Cerebellar cortex (tissue), 1 donor: ENCODE results near the gene KRT7.
"Not testable (repeated sequence)": the region's sequence is repeated elsewhere in the genome, so short reads cannot be mapped to it uniquely, and the experiment has no call there.

Source experiments
- DNase-seq: peaks from one replicate; pipeline ENCODE4 v3.0.0-alpha.2; 2015; ENCODE audit warnings: low spot score

KRT7 gene

DNA sequence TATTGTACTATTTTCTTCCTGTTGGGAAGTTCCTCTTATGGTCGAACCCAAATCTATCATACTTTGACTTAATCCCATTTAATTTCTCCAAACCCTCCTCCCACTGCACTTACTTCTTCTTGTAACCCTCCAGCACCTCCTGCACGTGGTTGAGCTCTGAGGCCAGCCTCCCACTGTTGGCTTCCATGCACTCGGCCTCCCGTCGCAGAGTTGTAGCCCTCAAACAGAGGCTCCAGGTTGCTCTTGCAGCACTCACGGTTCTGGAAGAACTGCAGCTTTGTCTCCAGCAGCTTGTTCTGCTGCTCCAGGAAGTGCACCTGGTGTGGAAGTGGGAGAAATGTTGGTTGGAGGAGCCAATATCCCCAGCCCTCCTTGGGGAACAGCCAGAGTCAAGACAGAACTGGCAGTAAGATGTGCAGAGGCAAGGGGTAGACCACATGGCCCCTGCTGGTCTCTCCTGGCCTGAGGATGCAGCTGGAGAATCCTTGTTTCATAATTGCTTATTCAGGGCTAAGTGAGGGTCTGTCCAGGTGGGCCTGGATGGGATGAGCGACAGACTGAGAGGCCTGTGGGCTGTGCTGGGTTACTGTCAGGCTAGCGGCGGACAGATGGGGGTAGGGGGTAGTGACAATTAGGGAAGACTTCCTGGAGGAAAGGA lies 23.0 kb downstream of the KRT7 start:
- no peak for DNase-seq

DNA sequence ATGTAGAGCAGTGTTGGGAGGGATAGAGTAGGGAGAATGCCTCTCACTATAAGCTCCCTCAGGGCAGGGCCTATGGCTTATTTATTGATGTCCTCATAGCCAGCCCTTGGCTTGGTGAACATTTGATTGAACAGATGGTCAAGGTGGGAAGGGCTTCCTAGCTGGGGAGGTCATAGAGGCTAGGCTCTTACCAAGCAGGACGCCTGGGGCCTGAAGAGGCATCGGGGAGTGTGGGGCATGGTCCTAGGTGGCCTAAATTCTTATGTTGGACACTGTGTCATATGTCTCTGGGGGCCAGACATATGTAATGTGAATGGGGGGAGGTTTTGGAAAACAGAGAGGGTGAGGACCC lies 23.5 kb downstream of the KRT7 start:
- no peak for DNase-seq

DNA sequence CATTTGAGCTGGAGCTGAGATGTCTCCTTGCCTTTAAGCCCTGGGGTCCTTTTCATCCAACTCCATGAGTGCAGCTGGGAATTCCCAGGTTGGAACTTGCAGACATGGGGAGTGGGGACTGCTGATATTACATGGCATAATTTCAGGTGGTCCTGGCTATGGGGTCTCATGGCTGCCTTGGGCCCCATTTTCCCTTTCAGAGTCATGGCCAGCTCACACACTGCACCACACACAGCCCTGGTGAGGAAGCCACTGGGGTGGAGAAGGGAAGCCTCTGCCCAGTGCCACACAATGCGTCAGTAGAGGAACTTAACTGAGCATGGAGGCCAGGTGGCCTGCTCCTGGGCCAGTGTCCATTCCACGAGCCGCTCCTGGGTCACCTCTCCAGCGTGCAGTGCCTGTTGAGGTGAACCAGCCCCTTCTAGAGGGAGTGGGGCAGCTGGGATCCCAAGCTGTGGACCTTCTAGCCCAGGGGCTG lies 24.1 kb downstream of the KRT7 start:
- no peak for DNase-seq

DNA sequence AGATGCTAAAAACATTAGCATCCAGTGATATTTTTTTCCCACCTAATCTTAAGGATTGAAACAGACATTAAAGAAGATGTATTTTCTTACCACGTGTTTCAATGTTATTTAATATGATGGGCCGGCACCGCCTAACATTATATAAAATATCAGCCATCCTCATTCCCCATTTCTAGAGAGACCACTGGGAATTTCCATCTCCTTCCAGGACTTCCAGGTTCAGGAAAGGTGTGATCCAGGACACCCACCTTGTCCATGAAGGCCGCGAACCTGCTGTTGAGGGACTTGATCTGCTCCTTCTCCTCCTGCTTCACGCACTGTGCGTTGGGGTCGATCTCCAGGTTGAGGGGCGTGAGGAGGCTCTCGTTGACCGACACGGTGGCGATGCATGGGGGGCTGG lies 24.9 kb downstream of the KRT7 start:
- not testable (repeated sequence) for DNase-seq

DNA sequence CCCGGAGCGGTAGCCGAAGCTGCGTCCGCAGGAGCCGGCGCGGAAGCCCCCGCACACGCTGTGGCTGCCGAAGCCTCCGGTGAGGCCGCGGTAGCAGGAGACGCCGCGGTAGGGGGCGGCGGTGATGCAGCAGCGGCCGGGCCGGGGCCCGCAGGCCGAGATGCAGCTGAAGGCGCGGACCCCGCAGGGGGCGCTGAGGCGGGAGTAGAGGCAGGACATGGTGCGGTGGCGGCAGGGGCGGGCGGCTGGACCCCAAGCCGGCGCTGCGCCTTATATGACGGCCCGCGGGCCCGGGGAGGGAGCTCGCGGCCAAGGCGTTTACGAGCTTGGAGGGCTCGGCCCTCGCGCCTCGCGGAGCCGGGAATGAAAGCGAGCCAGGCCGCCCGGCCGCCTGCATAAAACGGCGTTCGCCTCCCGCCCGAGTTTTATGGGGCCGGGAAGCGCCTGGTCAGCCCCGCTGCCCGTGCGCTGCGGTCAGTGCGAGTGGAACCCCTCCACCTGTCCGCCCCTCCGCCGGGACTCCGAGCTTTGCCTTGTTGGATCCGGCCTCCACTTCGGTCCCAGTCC lies 25.4 kb downstream of the KRT7 start:
- no peak for DNase-seq

DNA sequence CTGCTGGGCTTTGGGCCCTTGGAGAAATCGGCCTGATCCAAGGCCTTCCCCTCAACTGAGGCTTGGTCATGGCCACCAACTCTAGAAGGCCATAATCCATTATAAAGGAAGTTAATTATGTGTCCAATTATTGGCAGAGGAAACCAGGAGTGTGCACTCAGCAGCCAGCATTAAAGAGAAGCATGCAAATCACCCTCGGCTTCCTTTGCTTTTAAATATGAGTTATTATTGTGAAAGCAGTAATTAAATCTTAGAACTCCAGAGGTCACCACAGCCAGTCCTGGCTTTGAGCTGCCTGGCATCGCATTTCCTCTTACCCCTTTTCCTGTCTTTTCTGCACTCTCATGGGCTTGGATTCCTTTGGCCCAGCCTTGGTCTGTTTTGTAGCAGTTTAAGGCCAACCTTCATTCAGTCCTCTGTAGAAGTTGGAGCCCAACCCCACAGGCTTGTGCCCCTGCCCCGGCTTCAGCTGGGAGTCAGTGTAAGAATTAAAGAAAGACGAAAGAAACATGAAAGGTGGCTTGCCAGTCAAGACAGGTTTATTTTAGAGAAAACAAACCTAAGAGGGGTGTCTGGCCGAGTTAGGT lies 26.7 kb downstream of the KRT7 start:
- DNase-seq = no peak

DNA sequence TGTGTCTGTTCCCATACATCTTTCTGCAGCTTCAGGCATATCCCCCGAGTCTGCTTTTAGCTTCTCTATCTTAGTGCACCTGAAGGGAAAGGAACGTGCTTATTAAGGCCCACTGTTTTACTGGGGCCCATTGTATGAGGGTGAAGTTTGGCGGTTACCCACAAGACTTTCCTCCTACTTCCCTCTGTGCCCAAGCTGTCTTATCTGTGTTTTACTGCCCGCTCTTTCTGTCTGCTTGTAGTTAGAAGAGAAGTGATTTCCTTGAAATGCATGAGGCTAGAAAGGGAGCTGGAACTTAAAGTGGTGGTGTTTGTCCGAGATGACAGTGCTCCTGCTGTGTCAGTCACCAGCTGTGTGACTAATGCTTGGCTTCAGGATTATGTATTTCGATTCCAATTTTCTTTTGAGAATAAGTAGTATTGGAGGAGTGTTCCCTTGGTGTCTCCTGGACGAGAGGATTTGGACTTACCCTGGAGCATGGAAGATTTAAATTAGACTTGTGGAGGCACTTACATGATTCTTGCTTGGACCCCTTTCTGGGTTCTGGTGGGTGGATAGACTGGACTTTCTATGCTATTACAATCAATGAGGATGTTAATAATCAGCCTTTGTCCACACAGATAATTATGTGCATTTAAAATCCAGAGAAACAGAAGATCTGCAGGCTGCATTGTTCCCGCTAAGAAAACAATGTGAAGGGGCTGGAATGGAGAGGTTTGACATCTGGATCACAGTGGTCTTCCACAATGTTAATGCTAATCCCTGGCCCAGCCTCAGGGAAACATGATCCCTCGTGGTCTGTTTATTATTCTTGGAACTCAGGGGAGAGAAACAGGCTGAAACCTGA lies 27.5 kb downstream of the KRT7 start:
- no peak for DNase-seq

DNA sequence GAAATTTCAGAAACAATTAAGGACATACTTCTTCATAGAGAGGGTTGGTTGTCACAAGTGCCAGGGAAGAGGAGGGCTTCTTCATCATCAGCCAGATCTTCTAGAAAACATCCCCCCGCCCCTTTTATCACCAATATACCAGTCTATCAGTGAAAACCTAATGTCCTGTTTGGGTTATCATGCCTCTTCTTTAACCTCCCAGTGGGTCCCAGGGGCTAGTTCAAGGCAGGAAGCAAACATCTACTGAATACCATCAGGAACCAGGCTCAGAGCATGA lies 28.1 kb downstream of the KRT7 start:
- no peak for DNase-seq

DNA sequence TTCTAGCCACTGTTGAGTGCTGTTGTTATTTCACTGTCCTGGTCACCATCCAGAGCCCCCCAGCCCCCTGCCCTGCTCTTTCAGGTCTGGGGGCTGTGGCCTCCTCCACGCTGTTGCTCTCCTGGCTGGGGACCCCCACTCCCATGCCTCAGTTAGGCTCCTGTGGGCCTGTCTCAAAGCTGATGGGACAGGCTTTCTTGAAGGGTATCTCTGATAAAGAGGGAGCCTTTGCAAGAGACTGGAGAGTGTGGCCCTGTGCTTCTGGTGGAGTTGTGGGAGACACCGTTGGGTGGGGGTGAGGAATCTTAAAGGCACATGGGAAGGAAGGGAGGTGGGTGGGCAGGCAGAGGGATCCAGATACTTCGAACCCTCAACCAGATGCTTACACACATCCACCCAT lies 29.2 kb downstream of the KRT7 start:
- DNase-seq = no peak

DNA sequence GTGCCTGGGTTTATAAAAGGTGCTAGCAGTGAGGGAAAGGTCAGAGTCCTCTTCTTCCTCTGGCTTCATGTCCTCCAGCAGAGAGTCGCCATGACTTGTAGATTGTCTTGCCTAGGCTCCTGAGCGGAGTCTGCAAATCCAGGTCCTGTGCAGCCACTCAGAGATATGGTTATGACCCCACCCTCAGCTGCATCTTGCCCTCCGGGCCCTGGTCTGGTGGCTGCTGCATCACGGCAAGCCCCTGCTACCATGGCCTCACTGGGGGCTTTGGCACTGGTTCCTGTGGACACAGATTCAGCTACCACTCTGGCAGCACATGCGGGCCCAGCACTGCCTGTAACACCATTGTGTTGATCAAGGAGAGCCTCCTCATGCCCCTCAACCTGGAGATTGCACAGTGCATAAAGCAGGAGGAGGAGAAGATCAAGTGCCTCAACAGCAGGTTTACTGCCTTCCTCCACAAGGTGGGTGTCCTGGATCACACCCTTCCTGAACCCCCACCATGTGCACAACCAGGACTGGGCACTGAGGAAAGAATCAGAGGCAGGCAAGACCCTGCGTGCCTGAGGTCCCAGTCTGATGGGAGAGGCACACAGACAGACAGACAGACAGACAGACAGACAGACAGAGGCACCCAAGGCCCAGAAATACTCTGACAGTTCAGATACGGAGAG lies 30.9 kb downstream of the KRT7 start:
- no peak for DNase-seq

DNA sequence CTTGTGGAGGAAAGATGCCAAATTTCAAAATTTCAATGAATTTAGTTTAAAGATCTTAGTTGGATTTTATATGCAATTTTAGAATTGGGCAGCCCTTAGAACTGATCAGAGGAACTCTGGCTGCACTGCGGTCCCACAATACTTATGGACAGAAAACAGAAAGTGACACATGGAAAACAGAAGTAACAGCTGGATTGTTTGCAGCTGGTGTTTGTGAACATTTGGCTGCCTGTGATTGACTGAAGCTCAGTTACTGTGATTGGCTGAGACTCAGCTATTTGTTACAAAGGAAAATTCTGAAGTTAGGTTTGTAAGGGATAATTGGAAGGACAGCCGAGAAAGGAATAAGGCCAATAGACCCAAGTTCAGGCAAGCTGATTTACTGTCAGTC lies 31.4 kb downstream of the KRT7 start:
- no peak for DNase-seq

DNA sequence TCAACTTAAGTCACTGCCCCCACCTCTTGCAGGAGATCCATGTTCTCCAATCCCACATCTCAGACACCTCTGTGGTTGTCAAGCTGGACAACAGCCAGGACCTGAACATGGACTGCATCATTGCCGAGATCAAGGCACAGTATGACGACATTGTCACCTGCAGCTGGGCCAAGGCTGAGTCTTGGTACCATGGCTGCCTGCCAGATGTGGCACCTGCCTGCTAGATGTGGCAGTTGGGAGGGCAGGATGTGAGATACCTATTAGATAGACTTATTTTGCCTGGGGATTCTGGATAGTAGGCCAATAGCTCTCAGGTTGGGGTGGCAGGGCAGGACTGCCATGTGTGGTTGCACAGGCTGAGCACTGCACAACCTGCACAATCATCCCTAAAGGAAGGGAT lies 33.5 kb downstream of the KRT7 start:
- no peak for DNase-seq

DNA sequence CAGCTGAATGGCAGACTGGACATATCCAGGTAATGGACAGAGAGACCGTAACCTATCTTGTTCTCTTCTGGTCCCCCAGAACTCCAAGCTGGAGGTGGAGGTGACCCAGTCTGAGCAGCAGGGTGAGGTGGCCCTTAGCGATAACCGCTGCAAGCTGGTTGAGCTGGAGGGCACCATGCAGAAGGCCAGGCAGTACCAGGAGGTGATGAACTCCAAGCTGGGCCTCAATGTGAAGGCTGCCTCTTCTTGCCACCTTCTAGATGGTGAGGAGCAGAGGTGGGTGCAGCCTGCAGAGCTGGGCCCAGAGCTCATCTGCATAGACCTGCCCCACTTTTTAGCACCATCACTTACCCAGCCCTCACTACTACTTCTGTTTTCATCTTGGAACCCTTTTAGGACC lies 34.2 kb downstream of the KRT7 start:
- DNase-seq = no peak

DNA sequence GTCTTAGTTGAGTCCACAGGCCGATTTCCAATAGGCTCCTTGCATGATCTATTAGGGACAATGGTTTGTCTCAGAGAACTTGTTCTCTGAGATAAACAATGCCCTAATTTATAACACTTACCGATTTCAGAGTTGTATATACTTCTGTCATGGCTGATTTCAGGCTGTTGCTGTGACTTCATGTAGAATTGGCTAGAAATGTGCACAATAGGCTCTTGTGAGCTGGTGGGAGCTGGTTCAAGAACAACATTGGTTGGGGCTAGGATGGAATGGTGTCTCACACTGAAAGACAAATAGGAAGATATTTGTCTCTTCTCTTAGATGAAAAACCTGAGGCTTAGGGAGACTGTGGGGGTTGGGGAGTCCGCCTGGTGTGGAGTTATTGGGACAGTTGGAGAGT lies 34.7 kb downstream of the KRT7 start:
- DNase-seq = no peak

DNA sequence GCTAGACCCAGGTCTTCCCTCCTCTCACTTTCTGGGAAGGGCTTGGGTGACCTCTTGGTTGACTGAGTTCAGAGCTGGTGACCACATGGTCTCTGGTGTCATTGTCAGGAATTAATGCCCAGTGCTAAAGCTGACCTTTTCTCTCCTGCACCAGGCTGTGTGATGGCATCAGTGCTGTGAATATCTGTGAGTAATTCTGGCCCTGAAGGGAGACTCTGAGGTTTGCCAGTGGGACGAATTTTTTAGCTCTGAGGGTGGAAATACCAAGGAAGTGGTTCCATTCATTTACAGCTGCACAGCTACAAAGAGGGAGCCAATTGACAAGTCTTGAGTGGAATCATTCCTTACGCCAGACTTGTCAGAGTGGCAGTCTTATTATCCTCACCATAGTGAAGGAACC lies 35.2 kb downstream of the KRT7 start:
- DNase-seq = no peak

DNA sequence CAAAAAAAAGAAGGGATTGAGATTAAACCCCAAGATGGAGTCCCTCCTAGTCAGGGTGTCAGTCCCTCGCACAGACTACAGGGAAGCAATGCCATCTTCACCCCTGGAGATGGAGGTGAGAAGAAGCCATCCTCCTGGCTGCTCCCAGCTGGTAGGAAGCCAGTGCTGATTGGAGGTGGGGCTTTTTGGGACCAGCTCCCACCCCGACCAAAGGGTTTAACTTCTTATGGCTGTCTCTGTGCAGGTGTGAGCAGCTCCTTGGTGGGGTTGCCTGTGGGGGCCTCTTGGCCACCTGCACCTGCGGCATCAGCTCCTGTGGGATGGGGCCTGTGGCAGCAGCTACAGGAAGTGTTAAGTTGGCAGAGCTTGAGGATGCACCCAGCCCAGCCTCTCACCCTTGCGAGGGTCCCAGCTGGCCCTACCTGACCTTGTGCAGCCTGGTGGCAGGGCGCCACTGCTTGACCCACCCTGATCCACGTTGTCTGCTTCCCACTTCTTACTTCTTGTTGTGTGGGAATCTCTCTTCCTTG lies 37.6 kb downstream of the KRT7 start:
- DNase-seq = no peak

DNA sequence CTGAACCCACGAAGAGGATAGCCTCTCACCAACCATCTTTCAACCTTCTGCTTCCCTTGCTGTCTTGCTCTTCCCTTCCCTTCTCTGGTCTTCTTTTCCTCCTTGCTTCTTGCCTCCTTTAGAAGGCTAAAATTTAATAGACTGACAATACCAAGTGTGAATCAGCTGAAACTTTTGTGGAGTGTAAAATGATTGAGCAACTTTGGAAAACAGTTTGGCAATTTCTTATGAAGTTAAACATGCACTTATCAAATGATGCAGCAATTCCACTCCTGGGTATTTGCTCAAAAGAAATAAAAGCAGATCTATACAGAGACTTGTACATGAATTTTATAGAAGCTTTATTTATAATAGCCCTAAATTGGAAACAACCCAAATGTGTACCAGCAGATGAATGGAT lies 38.1 kb downstream of the KRT7 start:
- DNase-seq = no peak

DNA sequence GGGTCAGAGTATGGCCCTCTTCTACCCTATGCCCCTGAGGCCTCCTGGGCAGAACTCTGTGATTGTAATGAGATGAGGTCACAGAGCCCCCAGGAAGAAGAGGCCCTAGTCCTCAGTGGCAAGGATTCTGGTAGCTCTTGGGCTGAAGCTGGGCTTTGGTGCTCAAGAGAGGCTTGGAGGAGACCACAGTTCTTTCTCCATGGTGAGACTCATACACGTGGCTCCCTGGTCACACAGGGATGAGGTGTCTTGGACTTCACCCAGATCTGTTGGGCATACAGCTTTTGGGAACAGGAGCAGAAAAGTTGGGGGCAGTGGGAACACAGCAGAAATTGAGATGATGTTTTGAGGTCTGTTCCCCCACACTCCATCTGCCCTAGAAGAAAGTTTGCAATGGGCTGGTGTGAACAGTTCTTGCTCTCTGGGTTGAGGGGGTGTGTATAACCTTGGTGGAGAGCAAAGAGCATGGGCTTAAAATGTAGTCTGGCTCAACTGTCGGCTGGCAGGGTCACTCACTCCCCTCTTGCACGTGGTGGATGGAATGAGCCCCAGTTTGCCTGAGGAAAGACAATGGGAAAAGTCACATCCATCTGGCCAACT lies 41.6 kb downstream of the KRT7 start, which contains the start of gene KRT86:
TSS of gene KRT86 (plus strand) at position 125 of the 600 bp plus-strand sequence. CDS start 27,272 bp downstream, outside the sequence.
- DNase-seq = no peak

DNA sequence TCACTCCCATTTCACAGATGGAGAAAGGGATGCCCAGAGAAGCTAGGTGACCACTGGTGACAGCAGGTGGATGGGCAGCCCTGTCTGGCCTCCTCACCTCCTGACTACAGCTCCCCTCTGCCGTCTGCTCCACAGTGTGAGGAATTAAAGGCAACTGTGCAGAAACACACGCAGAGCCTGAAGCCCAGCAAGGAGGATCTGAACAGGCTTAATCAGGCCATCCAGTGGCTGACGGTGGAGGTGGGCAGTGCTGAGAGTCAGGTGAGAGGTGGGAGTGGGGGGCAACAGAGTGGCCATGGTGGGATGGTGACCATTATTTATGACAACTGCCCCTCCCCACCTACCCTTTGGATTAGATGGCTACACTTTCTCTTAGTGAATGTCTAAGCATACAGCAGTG lies 42.6 kb downstream of the KRT7 start:
- DNase-seq = no peak

DNA sequence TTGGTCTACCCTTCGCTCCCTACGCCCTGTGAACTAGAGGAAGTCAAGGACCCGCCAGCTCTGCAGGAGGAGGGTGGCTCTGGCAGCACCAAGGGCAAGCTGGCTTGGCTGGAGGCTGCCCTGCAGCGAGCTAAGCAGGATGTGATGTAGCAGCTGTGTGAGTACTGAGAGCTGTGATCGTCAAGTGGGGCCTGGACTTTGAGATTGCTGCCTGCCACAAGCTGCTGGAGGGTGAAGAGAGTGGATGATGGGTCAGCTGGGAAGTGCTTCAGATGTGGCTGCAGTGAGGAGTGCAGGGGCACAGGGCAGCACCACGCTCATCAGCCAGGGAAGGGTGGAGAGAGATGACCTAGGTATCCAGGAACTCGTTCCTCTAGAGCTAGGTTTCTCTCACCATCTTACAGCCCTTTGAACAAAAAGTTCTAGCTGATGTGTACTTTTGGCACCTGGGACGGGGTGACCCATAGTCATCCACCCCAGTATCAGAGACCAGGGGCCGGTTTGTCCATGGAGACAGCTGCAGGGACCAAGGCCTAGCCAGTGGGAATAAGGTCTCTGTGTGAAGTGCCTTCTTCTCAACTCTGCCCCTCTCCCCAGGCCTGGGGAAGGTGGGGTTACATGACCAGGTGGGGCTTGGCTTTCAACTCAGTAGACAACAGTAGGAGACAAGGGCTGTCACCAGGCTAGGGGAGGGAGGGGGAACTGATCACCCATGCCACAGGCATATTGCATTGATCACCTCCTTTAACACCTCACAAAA lies 44.6 kb downstream of the KRT7 start:
- no peak for DNase-seq
